Ovary (tissue), 9 donors: ENCODE measurements around the gene STUB1. TPM values are rescaled to one million over a fixed set of nuclear protein-coding genes. Genes with fewer than 3 reads are reported as not detected.
"Not testable (repeated sequence)": the region's sequence is repeated elsewhere in the genome, so short reads cannot be mapped to it uniquely, and the experiment has no call there.

Experiments
- DNase-seq, 5 donors: peaks; one replicate each; pipeline ENCODE4 v3.0.0-alpha.2; 2019 to 2020
- H3K27ac ChIP-seq, 2 donors: fragments of 200-600 bp; one replicate each; pipeline versions ENCODE4 v1.5.1 to v1.8.0; 2019 to 2022
- H3K27me3 ChIP-seq: fragments of 200-600 bp; one replicate; pipeline ENCODE4 v1.8.0; 2022
- H3K36me3 ChIP-seq: fragments of 200-600 bp; sonication (generic); one replicate; pipeline ENCODE4 v1.5.1; 2019
- H3K4me1 ChIP-seq: one replicate; pipeline ENCODE4 v1.8.1; 2013; ENCODE audit warnings: mild to moderate bottlenecking, moderate library complexity; ENCODE audit not compliant: insufficient read depth
- H3K4me3 ChIP-seq: fragments of 200-600 bp; sonication (generic); one replicate; pipeline ENCODE4 v1.5.1; 2017
- H3K9me3 ChIP-seq, 2 donors: fragments of 200-600 bp in 1 of 2; sonication (generic) in 1 of 2; one replicate each; pipeline versions ENCODE4 v1.5.1 to v1.8.1; 2013 to 2019; ENCODE audit warnings: mild to moderate bottlenecking in 1 of 2, moderate library complexity in 1 of 2
- EP300 ChIP-seq: sonication (generic); formaldehyde crosslinking; IDR thresholded peaks from one replicate; pipeline ENCODE4 v1.6.1; 2017; ENCODE audit warnings: antibody characterized with exemption
- POLR2A ChIP-seq: fragments of 450-650 bp; IDR thresholded peaks from one replicate; pipeline ENCODE4 v1.6.1; 2017; ENCODE audit warnings: antibody characterized with exemption, mild to moderate bottlenecking, moderate library complexity
- WGBS, 3 donors: extraction: QIAGEN DNeasy Blood & Tissue Kit in 1 of 3; methylation state at CpG; one replicate each; pipeline versions ENCODE4 v1.1.5 to v1.1.7; 2013 to 2017; 5-methylcytosine and 5-hydroxymethylcytosine counted together
- intact Hi-C, 4 donors: fragments of 100-400 bp; cut with DNase I; formaldehyde crosslinking; loops; one replicate each; pipeline versions ENCODE4 v1.11.0 to v1.15.1; 2022 to 2023
- polyA plus RNA-seq, 2 donors: library from polyadenylated mRNA; stranded (reverse); fragments of 200-250 nt in 1 of 2; fragments of 350-450 nt in 1 of 2; fragmentation: Illumina TruSeq in 1 of 2; extraction: RNeasy Lipid Tissue Mini Kit (QIAGEN cat#74804) in 1 of 2; gene quantifications; one replicate each; pipeline ENCODE4 v1.2.3, GENCODE V29; 2013 to 2014
- total RNA-seq, 7 donors: library from RNA; depleted of rRNA in 2 of 7; stranded (reverse); fragments of >200 nt in 2 of 7; fragmentation: NEBNext Ultra II Directional in 3 of 7; extraction: Animal tissue kit (Norgen Biotek cat#: 25700) in 3 of 7; gene quantifications; one replicate each; pipeline versions ENCODE4 v1.1.0 to v1.2.4, GENCODE V29; 2016 to 2023
- TF ChIP-seq, protein P1 (sequence below), 3 donors: fragments of 450-650 bp in 2 of 3; fragments of 200-600 bp in 1 of 3; IDR thresholded peaks; one replicate each; pipeline versions ENCODE4 v1.5.1 to v1.8.0; 2016 to 2022; ENCODE audit warnings: antibody characterized with exemption in 3 of 3, mild to moderate bottlenecking in 1 of 3
- donor health status: DM: no; HTN: no; CAD: no; lungs with moderate emphysema.
- donor health status: DM: no; HTN: no; CAD: no.
- donor health status: Bipolar disorder and iron deficiency.
- donor health status: DM: yes; HTN: yes; CAD: no.
- donor health status: DM: no; HTN: no; CAD: no.
- donor health status: DM: yes; HTN: yes; CAD: no.

STUB1 gene
- total and polyA plus RNA-seq, 9 donors, result 20.1 to 115 (median 102) TPM

DNA sequence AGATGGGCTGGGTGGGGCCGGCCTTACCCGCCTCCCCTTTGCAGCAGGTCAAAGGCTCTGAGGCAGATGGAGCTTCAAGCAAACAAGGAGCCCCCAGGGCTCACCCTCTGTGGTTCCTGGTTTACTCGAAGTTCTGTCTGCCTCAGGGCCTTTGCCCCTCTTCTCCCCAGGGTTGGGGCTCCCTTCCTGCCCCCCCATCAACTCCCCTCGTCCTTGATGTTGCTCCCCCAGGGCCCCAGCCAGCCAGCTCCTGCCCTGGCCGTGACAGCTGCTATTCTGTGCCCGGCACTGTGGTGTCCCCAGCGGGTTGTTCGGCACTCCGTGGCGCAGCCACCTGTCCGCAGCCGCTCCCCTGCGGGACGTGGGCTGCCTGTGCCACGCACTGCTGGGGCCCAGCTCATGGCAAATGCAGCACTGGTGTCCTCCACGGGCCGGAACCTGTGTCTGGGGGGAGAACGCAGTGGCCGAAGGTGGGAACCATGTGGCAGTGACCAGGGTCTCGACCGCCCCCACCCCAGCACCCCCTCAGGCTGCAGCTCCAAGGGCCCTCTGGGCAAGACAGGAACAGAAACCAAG lies 30.4 kb downstream of the STUB1 start:
- peaks cover 3% of the 10 kb centered on the region for H3K27me3 ChIP-seq
- H3K36me3 ChIP-seq, result no peaks in the 10 kb centered on the region
- H3K27ac ChIP-seq, result no peak overlapping the region
- no peaks in the 10 kb centered on the region for H3K9me3 ChIP-seq
- H3K4me3 ChIP-seq, result no peak overlapping the region
- DNase-seq, result no peak
- peaks cover 10% of the 10 kb centered on the region for H3K4me1 ChIP-seq
- intact Hi-C loops, result loop anchor here in 1 of 4 donors (5.0 kb wide), 1 partner anchor 387 kb away; the partner anchor contains the start of gene C1QTNF8
- no peak for TF ChIP-seq EP300
- TF ChIP-seq POLR2A, result no peak
- TF ChIP-seq, protein P1, sequence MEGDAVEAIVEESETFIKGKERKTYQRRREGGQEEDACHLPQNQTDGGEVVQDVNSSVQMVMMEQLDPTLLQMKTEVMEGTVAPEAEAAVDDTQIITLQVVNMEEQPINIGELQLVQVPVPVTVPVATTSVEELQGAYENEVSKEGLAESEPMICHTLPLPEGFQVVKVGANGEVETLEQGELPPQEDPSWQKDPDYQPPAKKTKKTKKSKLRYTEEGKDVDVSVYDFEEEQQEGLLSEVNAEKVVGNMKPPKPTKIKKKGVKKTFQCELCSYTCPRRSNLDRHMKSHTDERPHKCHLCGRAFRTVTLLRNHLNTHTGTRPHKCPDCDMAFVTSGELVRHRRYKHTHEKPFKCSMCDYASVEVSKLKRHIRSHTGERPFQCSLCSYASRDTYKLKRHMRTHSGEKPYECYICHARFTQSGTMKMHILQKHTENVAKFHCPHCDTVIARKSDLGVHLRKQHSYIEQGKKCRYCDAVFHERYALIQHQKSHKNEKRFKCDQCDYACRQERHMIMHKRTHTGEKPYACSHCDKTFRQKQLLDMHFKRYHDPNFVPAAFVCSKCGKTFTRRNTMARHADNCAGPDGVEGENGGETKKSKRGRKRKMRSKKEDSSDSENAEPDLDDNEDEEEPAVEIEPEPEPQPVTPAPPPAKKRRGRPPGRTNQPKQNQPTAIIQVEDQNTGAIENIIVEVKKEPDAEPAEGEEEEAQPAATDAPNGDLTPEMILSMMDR (IDR thresholded peaks at IDR 0.05), result no peak
- WGBS, 3 donors, result 53 to 56% (median 53%) methylated on average over 13 to 21 of the region's 21 CpGs

DNA sequence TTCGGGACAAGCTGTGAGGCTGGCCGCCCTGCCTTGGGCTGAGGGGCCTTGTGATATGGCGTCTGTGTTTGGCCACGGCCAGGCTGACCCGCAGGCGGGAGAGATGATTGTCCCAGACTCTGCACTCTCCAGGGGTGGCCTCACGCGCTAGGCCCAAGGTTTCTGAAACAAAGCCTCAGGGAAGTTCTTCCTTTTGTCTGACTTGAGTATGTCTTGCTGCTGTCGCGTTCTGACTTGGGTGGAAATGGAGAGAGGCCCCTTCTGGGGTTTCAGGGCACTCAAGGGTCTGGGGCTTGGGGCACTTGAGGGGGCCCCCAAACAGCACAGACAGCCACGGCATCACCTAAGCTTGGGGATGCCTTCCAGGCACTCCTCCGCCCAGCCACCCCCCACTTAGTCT lies 30.9 kb downstream of the STUB1 start:
- 61 to 72% (median 68%) methylated on average over 10 to 12 of the region's 12 CpGs for WGBS, 3 donors
- Histone ChIP-seq H3K4me1 (peaks cover 14% of the 10 kb centered on the region), H3K9me3 (no peaks in the 10 kb centered on the region), H3K27ac (no peak overlapping the region), H3K36me3 (no peaks in the 10 kb centered on the region), H3K4me3 (no peak overlapping the region), H3K27me3 (peaks cover 3% of the 10 kb centered on the region)
- DNase-seq, result no peak
- TF ChIP-seq POLR2A (no peak), EP300 (no peak)
- TF ChIP-seq, protein P1 (IDR thresholded peaks at IDR 0.05), result no peak
- intact Hi-C loops, result loop anchor here in 1 of 4 donors (5.0 kb wide), 1 partner anchor 386 kb away; the partner anchor contains the start of gene C1QTNF8

DNA sequence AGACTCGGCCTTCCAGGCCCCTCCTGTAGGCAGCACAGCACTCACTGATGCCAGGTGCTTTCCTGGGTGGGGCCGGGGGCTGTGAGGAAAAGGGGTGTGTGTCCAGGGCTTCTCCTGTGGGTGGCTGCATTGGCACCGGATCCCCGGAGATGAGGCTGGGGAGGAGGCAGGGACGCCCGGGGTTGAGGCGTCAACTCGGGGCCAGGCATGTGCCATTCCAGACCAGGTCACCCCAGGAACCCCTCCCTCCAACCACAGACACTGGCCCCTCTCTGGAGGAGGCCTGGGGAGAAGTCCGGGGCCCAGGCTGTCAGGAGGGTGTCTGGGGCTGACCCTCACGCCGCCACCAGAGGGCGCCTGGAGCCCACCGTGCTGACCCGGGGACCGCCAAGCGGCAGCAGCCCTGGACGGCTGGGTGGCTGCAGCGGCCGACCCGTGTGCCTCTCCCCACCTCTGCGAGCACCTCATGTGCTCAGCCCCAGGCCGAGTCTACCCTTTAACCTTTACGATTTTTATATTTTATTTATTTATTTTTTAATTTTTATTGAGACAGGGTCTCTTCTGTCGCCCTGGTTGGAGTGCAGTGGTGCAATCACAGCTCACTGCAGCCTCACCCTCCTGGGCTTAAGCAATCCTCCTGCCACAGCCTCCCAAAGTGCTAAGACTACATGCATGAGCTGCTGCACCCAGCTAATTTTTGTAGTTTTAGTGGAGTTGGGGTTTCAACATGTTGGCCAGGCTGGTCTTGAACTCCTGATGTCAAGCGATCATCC lies 31.5 kb downstream of the STUB1 start:
- no peak for TF ChIP-seq EP300
- TF ChIP-seq, protein P1 (IDR thresholded peaks at IDR 0.05), result peak; percentile 65 to 83 (median 75)
- no peak for TF ChIP-seq POLR2A
- intact Hi-C loops, result loop anchor here in 1 of 4 donors (5.0 kb wide), 1 partner anchor 386 kb away; the partner anchor contains the start of gene C1QTNF8
- Histone ChIP-seq H3K36me3 (no peaks in the 10 kb centered on the region), H3K9me3 (no peaks in the 10 kb centered on the region), H3K4me1 (peaks cover 18% of the 10 kb centered on the region), H3K4me3 (no peak overlapping the region), H3K27me3 (peaks cover 3% of the 10 kb centered on the region), H3K27ac (no peak overlapping the region)
- DNase-seq, result peak; percentile 58 to 83 (median 77)
- 9 to 11% (median 10%) methylated on average over 25 of the region's 25 CpGs for WGBS, 3 donors

DNA sequence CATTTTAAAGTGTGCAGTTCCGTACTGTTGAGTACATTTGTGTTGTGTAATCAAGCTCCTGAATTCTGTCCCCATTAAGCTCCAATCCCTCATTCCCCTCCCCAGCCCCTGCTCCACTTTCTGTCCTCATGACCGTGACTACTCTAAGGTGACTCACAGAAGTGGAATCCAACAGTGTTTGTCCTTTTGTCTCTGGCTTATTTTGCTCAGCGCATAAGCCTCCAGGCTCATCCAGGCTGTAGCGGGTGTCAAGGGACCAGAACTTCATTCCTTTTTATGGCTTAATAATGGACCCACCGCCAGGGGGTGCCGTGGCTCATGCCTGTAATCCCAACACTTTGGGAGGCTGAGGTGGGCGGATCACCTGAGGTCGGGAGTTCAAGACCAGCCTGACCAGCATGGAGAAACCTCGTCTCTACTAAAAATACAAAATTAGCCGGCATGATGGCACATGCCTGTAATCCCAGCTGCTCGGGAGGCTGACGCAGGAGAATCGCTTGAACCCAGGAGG lies 32.6 kb downstream of the STUB1 start:
- intact Hi-C loops, result loop anchor here in 1 of 4 donors (5.0 kb wide), 1 partner anchor 385 kb away; the partner anchor contains the start of gene C1QTNF8
- peaks cover 18% of the 10 kb centered on the region for H3K4me1 ChIP-seq
- WGBS, 3 donors, result 40 to 53% (median 43%) methylated on average over 12 to 13 of the region's 13 CpGs

More for the DNA sequence above, 32.6 kb downstream of the STUB1 start:
- H3K27ac ChIP-seq, DNase-seq, H3K36me3 ChIP-seq, H3K27me3 ChIP-seq, H3K9me3 ChIP-seq, H3K4me3 ChIP-seq: not testable (repeated sequence)
